Measurements from ENCODE around the gene MAGI1. TPM values are rescaled to one million over a fixed set of nuclear protein-coding genes. Genes with fewer than 3 reads are reported as not detected.

The MAGI1 gene
- total and polyA plus RNA-seq, 2 donors (not counting 1 experiment from before 2014, with no cell fraction given) = 0.10 to 0.22 TPM

DNA sequence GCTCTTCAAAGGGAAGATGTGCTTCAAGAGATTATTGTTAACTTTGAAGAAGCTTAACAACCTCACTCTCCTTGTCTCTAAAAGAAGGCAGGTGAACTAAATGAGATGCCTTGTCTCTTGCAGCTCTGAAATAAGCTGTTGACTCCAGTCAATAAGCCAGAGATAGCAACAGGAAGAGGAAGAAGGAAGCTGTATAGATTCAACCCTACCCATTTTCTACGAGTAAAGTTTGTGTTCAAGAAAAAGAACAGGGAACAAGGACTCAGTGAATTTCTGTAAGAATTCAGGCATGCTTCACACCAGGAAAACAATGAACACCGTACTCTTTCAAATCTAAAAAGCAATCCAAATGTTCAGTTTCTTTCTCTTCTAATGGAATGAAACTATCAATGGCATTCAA, 503.5 kb downstream of the MAGI1 start:
- no peak overlapping the region for H2AFZ ChIP-seq (ENCODE audit: insufficient read depth, low read depth, low read length, poor library complexity, severe bottlenecking)
- ChIA-PET POLR2A (no interaction called here), CTCF (no interaction called here)
- no peak overlapping the region for H3K4me3 ChIP-seq (ENCODE audit: control extremely low read depth in 1 of 5, extremely low read depth in 1 of 5, insufficient read depth in 1 of 5, low read depth in 2 of 5, low read length in 4 of 5)
- no peak for DNase-seq
- no CpG with 5 or more reads among the region's 2 CpGs for WGBS (ENCODE audit: insufficient coverage)
- H3K4me2 ChIP-seq (replicated peaks; ENCODE audit: low read depth, low read length, poor library complexity, severe bottlenecking) = no peak overlapping the region
- no peaks in the 10 kb centered on the region for H3K36me3 ChIP-seq (replicated peaks in 1 of 2; ENCODE audit: control extremely low read depth in 1 of 2, control insufficient read depth in 1 of 2, extremely low read depth in 1 of 2, insufficient read depth in 2 of 2, low read length in 1 of 2)
- H3K27ac ChIP-seq (ENCODE audit: low read length in 2 of 2) = no peak overlapping the region
- Mint-ChIP-seq H3K27ac (no peak overlapping the region), H3K4me3 (no peak overlapping the region), H3K27me3 (no peaks in the 10 kb centered on the region), H3K4me1 (no peaks in the 10 kb centered on the region), H3K9me3 (ENCODE audit: insufficient read depth) (no peaks in the 10 kb centered on the region)
- H4K20me1 ChIP-seq (ENCODE audit: control insufficient read depth, insufficient read depth, low read length, poor library complexity, severe bottlenecking) = no peaks in the 10 kb centered on the region
- H3K4me1 ChIP-seq (ENCODE audit: control insufficient read depth in 2 of 2, insufficient read depth in 2 of 2, low read length in 2 of 2) = no peaks in the 10 kb centered on the region
- no peak overlapping the region for H3K9ac ChIP-seq (ENCODE audit: low read length)
- H3K79me2 ChIP-seq (ENCODE audit: control insufficient read depth, insufficient read depth, low read length) = no peaks in the 10 kb centered on the region
- ATAC-seq (ENCODE audit: low read depth) = no peak
- TF ChIP-seq, protein P1, sequence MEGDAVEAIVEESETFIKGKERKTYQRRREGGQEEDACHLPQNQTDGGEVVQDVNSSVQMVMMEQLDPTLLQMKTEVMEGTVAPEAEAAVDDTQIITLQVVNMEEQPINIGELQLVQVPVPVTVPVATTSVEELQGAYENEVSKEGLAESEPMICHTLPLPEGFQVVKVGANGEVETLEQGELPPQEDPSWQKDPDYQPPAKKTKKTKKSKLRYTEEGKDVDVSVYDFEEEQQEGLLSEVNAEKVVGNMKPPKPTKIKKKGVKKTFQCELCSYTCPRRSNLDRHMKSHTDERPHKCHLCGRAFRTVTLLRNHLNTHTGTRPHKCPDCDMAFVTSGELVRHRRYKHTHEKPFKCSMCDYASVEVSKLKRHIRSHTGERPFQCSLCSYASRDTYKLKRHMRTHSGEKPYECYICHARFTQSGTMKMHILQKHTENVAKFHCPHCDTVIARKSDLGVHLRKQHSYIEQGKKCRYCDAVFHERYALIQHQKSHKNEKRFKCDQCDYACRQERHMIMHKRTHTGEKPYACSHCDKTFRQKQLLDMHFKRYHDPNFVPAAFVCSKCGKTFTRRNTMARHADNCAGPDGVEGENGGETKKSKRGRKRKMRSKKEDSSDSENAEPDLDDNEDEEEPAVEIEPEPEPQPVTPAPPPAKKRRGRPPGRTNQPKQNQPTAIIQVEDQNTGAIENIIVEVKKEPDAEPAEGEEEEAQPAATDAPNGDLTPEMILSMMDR (IDR thresholded peaks at IDR 0.05) = no peak
- TF ChIP-seq EZH2 (IDR thresholded peaks at IDR 0.05; ENCODE audit: borderline replicate concordance, insufficient read depth, low read depth, low read length, poor library complexity, severe bottlenecking) = no peak
- H3K27me3 ChIP-seq (replicated peaks in 1 of 4; ENCODE audit: control extremely low read depth in 1 of 4, control insufficient read depth in 3 of 4, insufficient read depth in 4 of 4, low read length in 3 of 4) = no peaks in the 10 kb centered on the region
- no peaks in the 10 kb centered on the region for H3K9me3 ChIP-seq (ENCODE audit: control extremely low read depth in 1 of 3, control insufficient read depth in 2 of 3, insufficient read depth in 1 of 3, low read length in 2 of 3)
- intact Hi-C loops (cut with micrococcal nuclease) = no loop called here

DNA sequence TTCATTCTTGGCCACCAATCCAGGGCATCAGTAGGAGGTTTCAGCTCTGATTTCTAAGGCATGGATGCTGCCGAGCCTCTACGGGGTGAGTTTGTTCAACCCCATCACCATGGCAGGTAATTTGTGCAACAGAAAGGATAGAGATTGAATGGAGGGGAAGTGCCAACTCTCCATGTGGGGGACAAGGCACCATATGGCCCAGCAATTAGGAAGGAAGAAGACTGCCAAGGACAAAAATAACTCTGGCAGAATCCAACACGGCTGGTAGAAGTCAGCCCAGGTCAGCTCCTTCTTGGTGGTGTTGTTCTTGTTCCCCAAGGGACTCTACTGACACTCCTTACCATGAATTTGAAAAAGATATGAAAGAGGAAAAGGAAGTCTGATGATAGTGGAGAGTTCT, 503.9 kb downstream of the MAGI1 start:
- Histone ChIP-seq H3K9ac (ENCODE audit: low read length) (no peak overlapping the region), H3K27ac (ENCODE audit: low read length in 2 of 2) (no peak overlapping the region), H3K9me3 (ENCODE audit: control extremely low read depth in 1 of 3, control insufficient read depth in 2 of 3, insufficient read depth in 1 of 3, low read length in 2 of 3) (no peaks in the 10 kb centered on the region), H3K4me3 (ENCODE audit: control extremely low read depth in 1 of 5, extremely low read depth in 1 of 5, insufficient read depth in 1 of 5, low read depth in 2 of 5, low read length in 4 of 5) (no peak overlapping the region), H4K20me1 (ENCODE audit: control insufficient read depth, insufficient read depth, low read length, poor library complexity, severe bottlenecking) (no peaks in the 10 kb centered on the region), H3K4me2 (replicated peaks; ENCODE audit: low read depth, low read length, poor library complexity, severe bottlenecking) (no peak overlapping the region), H3K27me3 (replicated peaks in 1 of 4; ENCODE audit: control extremely low read depth in 1 of 4, control insufficient read depth in 3 of 4, insufficient read depth in 4 of 4, low read length in 3 of 4) (no peaks in the 10 kb centered on the region), H2AFZ (ENCODE audit: insufficient read depth, low read depth, low read length, poor library complexity, severe bottlenecking) (no peak overlapping the region), H3K79me2 (ENCODE audit: control insufficient read depth, insufficient read depth, low read length) (no peaks in the 10 kb centered on the region), H3K4me1 (ENCODE audit: control insufficient read depth in 2 of 2, insufficient read depth in 2 of 2, low read length in 2 of 2) (no peaks in the 10 kb centered on the region), H3K36me3 (replicated peaks in 1 of 2; ENCODE audit: control extremely low read depth in 1 of 2, control insufficient read depth in 1 of 2, extremely low read depth in 1 of 2, insufficient read depth in 2 of 2, low read length in 1 of 2) (no peaks in the 10 kb centered on the region)
- TF ChIP-seq EZH2 (IDR thresholded peaks at IDR 0.05; ENCODE audit: borderline replicate concordance, insufficient read depth, low read depth, low read length, poor library complexity, severe bottlenecking) = no peak
- TF ChIP-seq, protein P1 (IDR thresholded peaks at IDR 0.05) = no peak
- intact Hi-C loops (cut with micrococcal nuclease) = no loop called here
- ChIA-PET POLR2A (no interaction called here), CTCF (no interaction called here)
- ATAC-seq (ENCODE audit: low read depth) (no peak), DNase-seq (no peak)
- no peaks in the 10 kb centered on the region for H3K9me3 Mint-ChIP-seq (ENCODE audit: insufficient read depth)
- 100% methylated on average over 1 of the region's 3 CpGs for WGBS (ENCODE audit: insufficient coverage)
- no peaks in the 10 kb centered on the region for H3K27me3 Mint-ChIP-seq
- H3K27ac Mint-ChIP-seq = no peak overlapping the region
- no peak overlapping the region for H3K4me3 Mint-ChIP-seq
- no peaks in the 10 kb centered on the region for H3K4me1 Mint-ChIP-seq
